Mucosa of rectum (tissue), 2 donors: ENCODE measurements around the gene FGGY.
A peak's percentile ranks its signal among the peaks of the same experiment; 100 is the strongest.

Experiments
- H3K27ac ChIP-seq, 2 donors: one replicate each; pipeline ENCODE4 v1.7.0; 2013; ENCODE audit warnings: inconsistent platforms in 2 of 2, low read depth in 2 of 2, low read length in 2 of 2
- H3K27me3 ChIP-seq, 2 donors: one replicate each; pipeline ENCODE4 v1.7.0; 2013; ENCODE audit warnings: low read length in 2 of 2; ENCODE audit not compliant: control insufficient read depth in 2 of 2, insufficient read depth in 2 of 2
- H3K36me3 ChIP-seq, 2 donors: one replicate each; pipeline ENCODE4 v1.7.0; 2013; ENCODE audit warnings: low read length in 2 of 2; ENCODE audit not compliant: control insufficient read depth in 2 of 2, insufficient read depth in 2 of 2
- H3K4me1 ChIP-seq, 2 donors: one replicate each; pipeline ENCODE4 v1.7.0; 2013; ENCODE audit warnings: low read length in 2 of 2, mild to moderate bottlenecking in 1 of 2; ENCODE audit not compliant: control insufficient read depth in 2 of 2, insufficient read depth in 2 of 2
- H3K4me3 ChIP-seq, 2 donors: one replicate each; pipeline ENCODE4 v1.7.0; 2013; ENCODE audit warnings: low read length in 2 of 2
- H3K9ac ChIP-seq, 2 donors: one replicate each; pipeline ENCODE4 v1.7.0; 2013; ENCODE audit warnings: low read length in 2 of 2, low read depth in 1 of 2, mild to moderate bottlenecking in 1 of 2
- H3K9me3 ChIP-seq, 2 donors: one replicate each; pipeline ENCODE4 v1.7.0; 2013; ENCODE audit warnings: low read length in 2 of 2; ENCODE audit not compliant: control insufficient read depth in 2 of 2
- donor health status: healthy.
- donor health status: Normal muscosa, but diverticular disease.

The FGGY gene

DNA sequence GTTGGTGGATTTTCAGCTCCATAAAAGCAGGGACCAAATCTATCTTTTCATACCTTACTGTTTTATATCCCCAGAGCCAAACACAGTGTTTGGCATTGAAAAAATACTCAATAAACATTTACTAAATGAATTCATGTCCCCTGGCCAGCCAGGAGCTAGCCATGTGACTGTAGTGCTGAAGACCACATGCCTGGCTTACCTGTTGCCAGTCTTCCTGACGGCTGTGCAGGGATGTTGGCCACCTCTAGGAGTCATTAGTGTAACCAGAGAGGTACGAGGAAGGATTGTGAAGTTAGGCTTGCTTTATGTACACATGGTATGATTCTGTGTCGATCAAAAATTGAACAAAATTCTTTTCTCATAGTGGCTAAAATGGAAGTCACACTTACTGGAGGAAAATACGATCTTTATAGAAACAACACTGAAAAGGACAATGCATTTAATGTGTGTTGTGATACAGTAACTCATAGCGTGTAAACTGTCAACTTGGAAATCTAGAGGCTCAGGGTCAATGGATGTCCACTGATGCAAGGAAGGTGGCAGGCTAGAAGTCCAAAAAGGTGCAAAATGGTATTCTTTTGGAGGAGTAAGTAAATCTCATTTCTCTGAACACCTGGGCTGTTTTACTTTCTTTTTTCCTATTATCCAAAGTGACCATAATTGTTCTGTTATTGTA is 60.9 kb downstream of the FGGY start:
- H3K4me1 ChIP-seq, result peaks cover 8 to 17% of the 10 kb centered on the region in 2 donors
- H3K9ac ChIP-seq, result no peak overlapping the region
- no peaks in the 10 kb centered on the region for H3K9me3 ChIP-seq
- no peaks in the 10 kb centered on the region for H3K27me3 ChIP-seq
- no peaks in the 10 kb centered on the region for H3K36me3 ChIP-seq
- H3K27ac ChIP-seq, result no peak overlapping the region
- no peak overlapping the region for H3K4me3 ChIP-seq

DNA sequence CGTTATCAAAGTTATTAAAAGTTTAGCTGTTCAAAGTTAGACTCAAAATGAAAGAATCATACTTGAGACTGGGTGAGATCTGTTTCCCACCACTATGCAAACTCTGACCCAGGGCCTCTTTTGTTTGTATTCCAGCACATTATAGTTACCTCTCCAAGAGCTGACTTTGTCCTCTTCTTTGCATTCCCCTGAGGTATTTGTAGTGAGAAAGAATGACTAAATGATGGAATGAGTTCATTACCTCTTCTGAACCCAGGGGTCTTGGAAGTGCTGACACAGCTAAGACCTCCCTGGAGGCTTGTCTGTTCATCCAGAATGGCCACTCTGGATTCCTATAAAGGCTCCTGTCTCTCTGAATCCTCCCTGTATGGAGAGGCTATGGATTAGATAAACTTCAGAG is 62.4 kb downstream of the FGGY start:
- Histone ChIP-seq H3K9ac (no peak overlapping the region), H3K4me1 (peaks cover 8 to 16% of the 10 kb centered on the region in 2 donors), H3K9me3 (no peaks in the 10 kb centered on the region), H3K27me3 (no peaks in the 10 kb centered on the region), H3K36me3 (no peaks in the 10 kb centered on the region), H3K27ac (no peak overlapping the region), H3K4me3 (no peak overlapping the region)

DNA sequence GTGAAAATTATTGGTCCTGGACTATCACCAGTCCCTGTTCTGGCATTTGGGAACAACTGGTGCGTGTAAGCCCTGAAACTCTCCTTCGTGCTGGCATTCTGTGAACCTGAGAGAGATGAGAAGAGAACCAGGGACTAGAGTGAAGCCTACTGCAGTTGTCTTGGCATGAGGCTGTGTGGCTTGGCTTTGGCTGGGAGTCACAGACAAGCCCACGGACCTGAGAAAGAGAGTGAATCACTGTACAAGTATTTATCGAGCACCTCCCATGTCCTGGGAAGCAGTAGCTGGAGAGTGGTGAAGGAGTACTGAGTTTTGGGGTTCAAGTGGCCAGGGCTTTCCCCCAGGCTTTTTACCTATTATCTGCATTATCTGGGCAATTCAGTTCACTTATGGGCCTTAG is 63.3 kb downstream of the FGGY start:
- Histone ChIP-seq H3K4me3 (no peak overlapping the region), H3K36me3 (no peaks in the 10 kb centered on the region), H3K9ac (no peak overlapping the region), H3K9me3 (no peaks in the 10 kb centered on the region), H3K27me3 (no peaks in the 10 kb centered on the region), H3K27ac (no peak overlapping the region), H3K4me1 (peaks cover 3 to 10% of the 10 kb centered on the region in 2 donors)

DNA sequence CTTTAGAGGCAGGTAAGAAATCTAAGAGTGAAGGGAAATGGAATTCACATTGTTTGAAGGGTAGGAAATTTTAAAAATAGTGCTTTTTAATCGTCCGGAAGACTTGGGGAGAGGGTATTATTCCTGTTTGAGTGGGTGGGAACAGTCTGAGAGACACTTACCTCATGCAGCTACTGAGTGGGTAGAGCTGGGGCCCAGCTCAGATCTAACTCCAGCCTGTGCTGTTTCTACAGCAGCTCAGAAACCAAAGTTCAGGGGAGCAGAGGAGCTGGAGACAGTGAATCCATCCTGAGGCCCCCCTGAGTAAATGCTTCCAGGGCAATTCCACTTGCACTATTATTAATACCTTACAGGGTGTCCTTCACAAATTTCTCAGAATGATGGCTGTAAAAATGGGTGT is 63.8 kb downstream of the FGGY start:
- H3K4me3 ChIP-seq, result no peak overlapping the region
- no peaks in the 10 kb centered on the region for H3K36me3 ChIP-seq
- H3K4me1 ChIP-seq, result peaks cover 0 to 4% of the 10 kb centered on the region in 2 donors
- H3K9ac ChIP-seq, result no peak overlapping the region
- no peaks in the 10 kb centered on the region for H3K27me3 ChIP-seq
- H3K9me3 ChIP-seq, result no peaks in the 10 kb centered on the region
- no peak overlapping the region for H3K27ac ChIP-seq

DNA sequence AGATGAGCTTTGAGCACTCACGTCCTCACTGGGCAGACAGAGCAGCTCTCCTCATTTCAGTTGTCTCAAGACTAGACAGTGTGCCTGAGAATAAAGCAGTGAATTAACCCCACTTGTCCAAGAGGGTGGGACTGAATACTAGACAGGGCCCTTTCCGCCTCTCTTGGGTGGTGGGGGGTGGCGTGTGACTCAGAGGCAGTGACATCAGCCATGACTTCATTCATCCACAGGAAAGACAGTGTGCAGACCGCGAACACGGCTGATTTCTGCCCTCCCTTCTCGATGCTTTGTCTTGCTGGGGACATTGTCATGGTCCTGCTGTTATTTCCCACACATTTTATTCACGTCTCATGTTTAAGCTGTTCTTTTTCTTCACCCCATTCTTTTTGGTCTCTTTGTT is 64.9 kb downstream of the FGGY start:
- Histone ChIP-seq H3K4me3 (no peak overlapping the region), H3K27ac (no peak overlapping the region)

DNA sequence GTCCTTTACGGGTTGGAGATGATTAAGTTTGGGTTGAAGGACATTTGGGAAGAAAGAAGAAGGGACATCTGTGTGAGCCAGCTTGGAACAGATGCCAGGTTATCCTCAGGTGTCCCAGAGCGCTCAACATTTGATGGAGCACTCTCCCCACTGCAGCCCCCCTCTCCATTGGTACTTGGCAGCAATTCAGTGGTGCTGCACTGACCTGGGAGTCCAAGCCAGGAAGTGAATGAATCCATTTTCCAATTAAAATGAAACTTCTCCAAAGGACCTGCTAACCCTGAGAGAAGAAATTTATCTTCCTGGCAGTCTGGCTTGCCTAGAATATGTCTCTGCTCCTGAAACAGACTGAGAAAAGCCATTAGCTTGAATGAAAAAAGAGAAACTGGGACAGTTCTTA is 67.1 kb downstream of the FGGY start:
- Histone ChIP-seq H3K9me3 (no peaks in the 10 kb centered on the region), H3K27ac (no peak overlapping the region), H3K4me3 (no peak overlapping the region), H3K36me3 (no peaks in the 10 kb centered on the region), H3K9ac (no peak overlapping the region), H3K27me3 (no peaks in the 10 kb centered on the region), H3K4me1 (peaks cover 2 to 5% of the 10 kb centered on the region in 2 donors)

More for the DNA sequence above, 64.9 kb downstream of the FGGY start:
- no peak overlapping the region for H3K9ac ChIP-seq
- H3K4me1 ChIP-seq, result no peaks in the 10 kb centered on the region
- H3K9me3 ChIP-seq, result no peaks in the 10 kb centered on the region
- H3K36me3 ChIP-seq, result no peaks in the 10 kb centered on the region
- H3K27me3 ChIP-seq, result no peaks in the 10 kb centered on the region

DNA sequence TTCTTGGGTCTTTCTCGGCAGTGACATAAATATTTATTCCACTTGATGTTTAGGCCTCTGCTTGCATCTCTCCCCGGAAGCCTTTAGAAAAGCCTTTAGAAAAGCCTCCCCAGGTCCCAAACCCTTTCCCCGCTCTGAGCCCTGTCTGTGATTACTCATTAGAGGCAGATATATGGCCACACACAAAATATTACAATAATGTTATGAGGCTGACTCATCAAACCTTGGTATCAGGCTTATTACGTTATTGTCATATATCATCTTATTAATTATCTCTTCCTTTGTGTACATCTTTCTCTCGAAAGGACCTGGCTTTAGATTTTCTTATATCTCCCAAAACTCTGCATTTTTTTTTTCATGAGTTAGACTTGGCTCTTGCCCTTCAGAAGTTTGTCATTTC is 69.5 kb downstream of the FGGY start:
- Histone ChIP-seq H3K36me3 (no peaks in the 10 kb centered on the region), H3K9ac (no peak overlapping the region), H3K27ac (peak overlapping the region; percentile 52 to 71), H3K27me3 (no peaks in the 10 kb centered on the region), H3K9me3 (no peaks in the 10 kb centered on the region), H3K4me3 (no peak overlapping the region), H3K4me1 (peaks cover 2 to 5% of the 10 kb centered on the region in 2 donors)

DNA sequence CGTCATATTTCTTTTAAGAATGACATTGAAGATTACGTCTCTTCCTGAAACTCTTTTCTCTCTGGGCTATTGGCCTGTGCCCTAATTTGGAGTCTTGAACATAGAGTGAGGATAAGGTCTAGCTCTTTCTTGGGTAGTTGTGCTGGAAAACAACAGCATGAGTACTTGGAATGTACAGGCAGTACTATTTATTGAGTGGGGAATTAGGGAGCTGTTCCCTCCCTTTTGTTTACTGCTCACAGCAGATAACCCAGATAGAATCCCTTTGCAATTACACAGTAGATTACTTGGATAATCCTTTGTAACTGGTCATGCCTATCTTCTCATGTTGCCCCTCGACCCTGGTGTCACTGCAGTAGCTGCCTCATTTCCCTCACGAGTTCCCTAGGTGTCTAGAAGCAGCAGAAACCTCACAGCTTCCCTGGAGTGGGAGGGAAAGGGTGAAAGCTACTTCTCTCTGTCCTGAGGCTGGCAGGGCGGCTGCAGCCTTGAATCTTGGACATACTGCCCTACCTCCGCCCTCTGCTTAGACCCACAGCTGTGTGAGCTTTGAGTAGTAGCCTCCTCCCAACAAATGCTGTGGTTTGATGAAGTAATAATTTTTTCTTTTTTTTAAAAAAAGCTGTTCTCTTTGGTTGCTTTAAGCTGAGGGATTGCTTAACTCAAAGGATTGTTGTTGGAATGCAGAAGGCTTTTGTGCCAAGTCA is 70.6 kb downstream of the FGGY start:
- Histone ChIP-seq H3K9me3 (no peaks in the 10 kb centered on the region), H3K27ac (peak overlapping the region; percentile 52 to 60), H3K9ac (no peak overlapping the region)

DNA sequence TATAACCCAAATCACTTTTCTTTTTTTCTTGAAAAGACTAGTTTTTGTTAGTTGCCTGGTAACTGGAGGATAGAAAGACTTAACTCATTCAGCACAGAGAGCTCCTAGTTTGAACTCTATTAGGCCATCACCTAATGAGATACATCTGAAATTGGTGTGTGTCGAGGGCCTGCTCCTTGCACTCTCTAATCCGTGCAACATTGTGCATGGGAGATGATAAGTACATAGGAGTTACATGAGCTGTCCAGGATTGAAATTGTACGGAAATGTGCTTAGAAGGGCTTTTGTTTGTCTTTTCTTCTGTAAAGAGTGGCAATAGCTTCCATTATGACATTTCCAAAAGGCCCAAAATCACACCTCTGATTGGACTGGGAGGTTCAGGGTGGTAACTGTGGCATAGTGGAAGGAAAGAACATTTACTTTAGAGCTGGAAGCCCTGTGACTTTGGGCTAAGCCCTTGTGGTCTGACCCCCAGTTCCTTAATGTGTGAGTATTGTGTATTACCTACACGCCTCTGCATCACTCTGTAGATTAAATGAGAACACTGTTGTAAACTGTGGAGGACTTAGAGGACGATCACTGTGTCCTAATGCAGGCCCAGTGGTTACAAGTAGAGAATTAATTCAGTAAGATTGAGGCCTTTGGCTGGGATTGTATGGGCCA is 71.2 kb downstream of the FGGY start:
- Histone ChIP-seq H3K27me3 (no peaks in the 10 kb centered on the region), H3K27ac (peak overlapping the region; percentile 46), H3K9ac (no peak overlapping the region), H3K4me1 (peaks cover 2 to 5% of the 10 kb centered on the region in 2 donors), H3K36me3 (no peaks in the 10 kb centered on the region), H3K9me3 (no peaks in the 10 kb centered on the region), H3K4me3 (no peak overlapping the region)

More for the DNA sequence above, 70.6 kb downstream of the FGGY start:
- no peak overlapping the region for H3K4me3 ChIP-seq
- H3K4me1 ChIP-seq, result peaks cover 2 to 5% of the 10 kb centered on the region in 2 donors
- no peaks in the 10 kb centered on the region for H3K27me3 ChIP-seq
- no peaks in the 10 kb centered on the region for H3K36me3 ChIP-seq
